HG03432 (cell line): ENCODE results near the gene PPP4R1.
A peak's percentile ranks its signal among the peaks of the same experiment; 100 is the strongest.
"Not testable (repeated sequence)": the region's sequence is repeated elsewhere in the genome, so short reads cannot be mapped to it uniquely, and the experiment has no call there.

Experiments used
- ATAC-seq: cut with Tn5 transposase; IDR thresholded peaks from one replicate; pipeline ENCODE4 v1.9.1; 2021; ENCODE audit warnings: mild to moderate bottlenecking, moderate library complexity; ENCODE audit not compliant: unreplicated experiment

The PPP4R1 gene

GRCh38 chr18:9629709-9630108, 15.3 kb upstream of the PPP4R1 start:
- ATAC-seq = no peak

GRCh38 chr18:9628984-9629383, 14.6 kb upstream of the PPP4R1 start:
- ATAC-seq = no peak

- ATAC-seq = no peak
These were observed 13.3 kb upstream of the PPP4R1 start for GRCh38 chr18:9627642-9628041.

- no peak for ATAC-seq
These were observed 5.6 kb upstream of the PPP4R1 start for GRCh38 chr18:9619990-9620389.

GRCh38 chr18:9619545-9619944, 5.2 kb upstream of the PPP4R1 start:
- no peak for ATAC-seq

- ATAC-seq = no peak
These were observed 4.7 kb upstream of the PPP4R1 start for GRCh38 chr18:9619056-9619455.

DNA sequence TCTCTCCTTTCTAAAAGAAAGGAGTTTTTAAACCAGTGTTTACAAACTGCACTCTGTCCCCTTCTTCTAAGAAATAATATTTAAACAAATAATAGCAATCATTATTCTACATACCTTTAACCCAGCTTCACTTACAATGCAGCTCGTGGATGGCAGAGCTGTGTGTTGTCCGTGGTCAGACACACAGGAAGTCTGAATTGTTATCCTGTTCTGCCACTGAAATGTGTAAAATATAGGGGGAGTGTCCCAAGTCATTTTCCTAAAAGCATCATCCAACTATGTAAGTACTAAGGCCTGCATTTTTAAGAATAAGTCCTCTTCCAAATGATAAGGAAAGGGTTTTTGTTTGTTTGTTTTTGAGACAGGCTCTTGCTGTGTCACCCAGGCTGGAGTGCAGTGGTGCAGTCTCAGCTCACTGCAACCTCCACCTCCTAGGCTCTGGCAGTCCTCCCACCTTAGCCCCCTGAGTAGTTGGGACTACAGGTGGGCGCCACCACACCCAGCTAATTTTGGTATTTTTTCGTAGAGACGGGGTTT, 2.7 kb upstream of the PPP4R1 start:
- ATAC-seq = no peak

- ATAC-seq = no peak
These were observed 1.7 kb upstream of the PPP4R1 start for GRCh38 chr18:9616049-9616448.

- ATAC-seq = no peak
These were observed 980 bp upstream of the PPP4R1 start for GRCh38 chr18:9615280-9615797.

GRCh38 chr18:9613550-9614400, 584 bp downstream of the PPP4R1 start:
- peak; percentile 38 for ATAC-seq

DNA sequence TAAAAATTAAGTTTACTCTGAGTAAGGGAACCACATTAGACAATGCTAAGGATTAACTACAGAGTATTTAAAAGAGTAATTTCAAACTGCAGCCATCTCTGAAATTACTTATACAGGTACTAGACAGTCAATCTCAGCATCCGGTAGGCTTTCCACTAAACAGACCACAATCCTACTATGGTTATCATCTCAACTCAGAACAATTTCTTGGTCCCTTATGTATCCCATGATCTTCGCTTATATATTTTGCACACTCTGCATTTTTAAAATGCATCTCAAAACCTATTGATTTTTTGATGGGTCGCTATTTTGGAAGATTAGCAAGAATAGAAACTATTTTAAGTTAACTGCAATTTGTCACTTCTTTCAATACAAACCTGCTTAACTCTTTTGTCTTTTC, 1.4 kb downstream of the PPP4R1 start:
- no peak for ATAC-seq

DNA sequence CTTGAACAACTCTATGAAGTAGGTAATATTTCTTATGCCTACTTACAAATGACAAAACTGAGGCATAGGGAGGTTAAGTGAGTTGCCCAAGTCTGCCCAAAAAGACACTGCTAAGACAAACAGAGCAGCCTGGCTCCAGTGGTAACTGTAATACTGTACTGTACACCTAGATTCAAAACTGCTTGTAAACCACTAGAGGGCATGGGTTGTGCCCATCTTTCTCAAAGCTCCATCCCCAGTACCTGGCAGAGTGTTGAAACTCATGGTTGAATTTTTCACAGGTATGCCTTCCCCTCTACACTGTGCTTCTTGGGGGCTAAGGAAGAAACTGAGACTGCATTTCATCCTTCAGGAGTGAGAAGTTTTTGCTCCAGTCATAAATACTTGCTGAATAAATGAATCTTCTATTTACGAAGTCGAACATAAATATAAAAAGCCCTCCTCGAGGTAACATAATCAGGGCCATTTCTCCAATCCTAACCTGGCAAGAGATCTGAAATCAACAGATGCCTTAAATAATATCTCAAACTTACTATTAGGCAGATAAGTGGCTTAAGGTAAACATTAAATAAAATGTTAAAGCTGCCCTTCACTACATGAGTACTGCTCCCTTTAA, 2.0 kb downstream of the PPP4R1 start:
- peak; percentile 37 for ATAC-seq

DNA sequence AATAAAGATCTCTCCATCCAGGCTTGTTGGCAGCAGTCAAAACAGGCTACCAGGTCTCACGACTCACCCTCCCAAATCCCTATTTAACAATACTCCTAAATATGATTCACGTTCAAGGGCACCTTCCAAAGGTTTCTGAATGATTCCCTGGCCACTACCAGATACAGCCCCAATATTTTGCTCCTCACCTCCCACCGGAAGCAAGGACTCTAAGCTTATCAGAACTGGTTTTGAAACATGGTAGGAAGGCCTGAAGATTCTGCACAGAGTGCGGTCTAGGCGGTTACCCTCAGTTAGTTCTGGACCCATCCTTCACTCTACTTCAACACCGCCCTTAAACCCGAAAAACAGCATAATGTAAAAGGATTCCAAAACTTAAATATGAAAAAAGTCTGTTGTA, 5.2 kb downstream of the PPP4R1 start:
- no peak for ATAC-seq

DNA sequence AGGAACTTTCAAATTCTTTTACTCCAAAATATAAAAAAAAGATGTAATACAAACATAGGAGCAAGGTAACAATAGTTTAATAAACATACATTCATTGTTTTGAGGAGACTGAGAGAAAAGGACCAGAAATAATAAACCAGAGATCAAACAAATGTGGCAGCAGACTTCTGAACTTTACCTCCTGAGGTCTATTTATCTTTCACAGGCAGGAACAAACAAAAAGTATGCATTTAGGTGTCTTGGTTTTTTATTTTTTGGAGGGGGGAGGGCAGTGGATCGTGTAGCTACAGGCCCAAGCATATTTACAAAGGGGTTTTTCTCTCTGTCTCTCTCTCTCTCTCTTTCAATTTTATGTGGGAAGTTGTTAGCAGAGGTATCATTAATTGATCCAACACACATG, 5.6 kb downstream of the PPP4R1 start:
- ATAC-seq = no peak

DNA sequence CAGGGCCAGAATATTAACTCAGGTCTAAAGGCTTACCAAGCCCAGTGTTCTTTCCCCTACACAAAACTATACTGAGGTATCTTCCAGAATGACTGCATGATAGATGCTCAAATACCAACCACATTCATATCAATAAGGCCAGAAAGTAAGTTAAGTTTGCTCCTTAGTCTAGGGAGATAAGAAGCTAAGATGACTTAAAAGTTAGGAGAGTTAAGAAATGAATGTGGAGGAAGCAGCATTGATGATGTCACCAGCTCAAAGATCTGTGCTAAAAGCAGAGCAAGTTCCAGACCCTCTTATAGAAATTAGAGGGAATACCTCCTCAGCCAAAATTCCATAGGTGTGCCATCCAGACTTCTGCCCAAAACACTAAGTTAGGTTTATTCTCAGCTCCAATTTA, 6.1 kb downstream of the PPP4R1 start:
- no peak for ATAC-seq

GRCh38 chr18:9607111-9607510, 7.2 kb downstream of the PPP4R1 start:
- ATAC-seq = not testable (repeated sequence)

GRCh38 chr18:9606039-9606438, 8.3 kb downstream of the PPP4R1 start:
- ATAC-seq = no peak

GRCh38 chr18:9604348-9604747, 10.0 kb downstream of the PPP4R1 start:
- ATAC-seq = no peak

DNA sequence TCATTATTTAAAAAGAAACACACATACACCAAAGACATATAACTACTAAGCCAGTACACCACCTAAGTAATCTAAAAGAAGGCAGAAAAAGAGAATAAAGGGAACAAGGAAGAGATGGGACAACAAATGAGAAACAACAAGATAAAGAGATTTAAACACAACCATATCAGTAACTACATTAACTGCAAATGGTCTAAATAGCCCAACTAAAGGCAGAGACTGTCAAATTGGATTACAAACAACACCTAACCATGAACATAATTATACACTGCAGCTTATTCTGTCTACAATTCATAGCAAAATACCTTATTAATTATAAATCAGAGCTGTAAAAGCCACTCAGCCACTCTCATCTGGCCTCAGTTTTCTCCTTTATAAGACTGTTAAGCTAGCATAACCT, 15.0 kb downstream of the PPP4R1 start:
- ATAC-seq = no peak

GRCh38 chr18:9597609-9598008, 16.8 kb downstream of the PPP4R1 start:
- no peak for ATAC-seq

DNA sequence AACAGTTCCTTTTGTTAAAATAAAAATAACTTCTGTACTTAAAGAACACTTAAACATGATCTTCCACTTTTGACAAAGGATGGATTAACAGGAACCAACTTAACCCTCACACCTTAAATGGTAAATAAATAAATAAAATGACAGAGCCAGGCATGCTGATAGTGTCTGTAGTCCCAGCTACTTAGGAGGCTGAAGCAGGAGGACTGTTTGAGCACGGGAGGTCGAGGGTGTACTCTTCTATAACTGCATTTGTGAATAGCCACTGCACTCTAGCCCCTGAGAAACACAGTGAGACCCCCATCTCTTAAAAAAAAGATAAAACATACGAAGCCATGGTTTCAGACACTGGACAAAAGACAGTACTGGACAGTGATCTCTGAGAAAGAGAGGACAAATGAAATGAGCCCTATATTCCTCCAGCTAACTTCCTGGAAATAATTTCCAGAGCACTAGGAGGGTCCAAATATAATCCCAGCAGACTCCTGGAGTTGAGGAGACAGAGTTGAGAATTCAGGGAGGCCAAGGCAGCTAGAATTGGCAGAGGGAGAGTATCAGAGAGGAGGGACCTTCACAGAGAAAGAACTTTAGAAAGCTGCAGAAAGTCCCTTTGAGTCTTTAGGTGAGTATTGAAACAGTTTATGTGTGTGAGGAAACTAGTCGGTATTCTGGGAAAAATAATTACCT, 17.4 kb downstream of the PPP4R1 start:
- no peak for ATAC-seq
